AG20443 (cell line): ENCODE results near the gene RABL3.
"Not testable (repeated sequence)": the region's sequence is repeated elsewhere in the genome, so short reads cannot be mapped to it uniquely, and the experiment has no call there.

Experiments used
- DNase-seq: peaks from one replicate; pipeline ENCODE4 v3.0.0; 2012; ENCODE audit warnings: low spot score, mixed read lengths

RABL3 gene

GRCh38 chr3:120742198-120742848 is at the start of gene RABL3, which contains the start of gene GTF2E1:
Gene RABL3 (minus strand): TSS chr3:120742516. CDS start chr3:120742507, 9 bp downstream.
Gene GTF2E1 (plus strand): TSS chr3:120742744. CDS start chr3:120750553, 7,809 bp downstream.
- DNase-seq, result peak; percentile 98

GRCh38 chr3:120791913-120792312 is 49.6 kb upstream of the RABL3 start:
- peak; percentile 45 for DNase-seq

GRCh38 chr3:120791010-120791409 is 48.7 kb upstream of the RABL3 start:
- no peak for DNase-seq

- DNase-seq, result not testable (repeated sequence)
These were observed 43.5 kb upstream of the RABL3 start for GRCh38 chr3:120785832-120786231.

- DNase-seq, result peak; percentile 52
These were observed 38.7 kb upstream of the RABL3 start for GRCh38 chr3:120780977-120781376.

- no peak for DNase-seq
These were observed 36.5 kb upstream of the RABL3 start for GRCh38 chr3:120778776-120779175.

GRCh38 chr3:120775411-120775810 is 33.1 kb upstream of the RABL3 start:
- DNase-seq, result no peak

GRCh38 chr3:120773932-120774331 is 31.6 kb upstream of the RABL3 start:
- DNase-seq, result no peak

GRCh38 chr3:120772081-120772480 is 29.8 kb upstream of the RABL3 start:
- DNase-seq, result no peak

- DNase-seq, result no peak
These were observed 28.6 kb upstream of the RABL3 start for GRCh38 chr3:120770891-120771290.

GRCh38 chr3:120769436-120769835 is 27.1 kb upstream of the RABL3 start:
- no peak for DNase-seq

- DNase-seq, result no peak
These were observed 24.8 kb upstream of the RABL3 start for GRCh38 chr3:120767106-120767505.

GRCh38 chr3:120766576-120766975 is 24.3 kb upstream of the RABL3 start:
- no peak for DNase-seq

- no peak for DNase-seq
These were observed 23.6 kb upstream of the RABL3 start for GRCh38 chr3:120765830-120766493.

- DNase-seq, result no peak
These were observed 21.9 kb upstream of the RABL3 start for GRCh38 chr3:120764206-120764605.

- no peak for DNase-seq
These were observed 21.3 kb upstream of the RABL3 start for GRCh38 chr3:120763601-120764000.

GRCh38 chr3:120762615-120763014 is 20.3 kb upstream of the RABL3 start:
- DNase-seq, result no peak

GRCh38 chr3:120758551-120758950 is 16.2 kb upstream of the RABL3 start:
- DNase-seq, result not testable (repeated sequence)

GRCh38 chr3:120756061-120756460 is 13.7 kb upstream of the RABL3 start:
- no peak for DNase-seq

GRCh38 chr3:120753810-120754209 is 11.5 kb upstream of the RABL3 start:
- no peak for DNase-seq

GRCh38 chr3:120752865-120753264 is 10.5 kb upstream of the RABL3 start:
- DNase-seq, result no peak

- DNase-seq, result no peak
These were observed 9.9 kb upstream of the RABL3 start for GRCh38 chr3:120752230-120752629.

- no peak for DNase-seq
These were observed 7.5 kb upstream of the RABL3 start for GRCh38 chr3:120749843-120750242.

- DNase-seq, result no peak
These were observed 3.1 kb upstream of the RABL3 start for GRCh38 chr3:120745466-120745865.
